GM12864 (cell line): Measurements from ENCODE around the gene TAF8.
A peak's percentile ranks its signal among the peaks of the same experiment; 100 is the strongest.

Experiments
- DNase-seq: peaks from one replicate; pipeline ENCODE4 v3.0.0-alpha.2; 2011; ENCODE audit warnings: low read depth
- H3K4me3 ChIP-seq: 2 replicates; pipeline ENCODE4 v1.5.1; 2011; ENCODE audit warnings: mild to moderate bottlenecking, low read depth, low read length, control low read depth
- CTCF ChIP-seq: IDR thresholded peaks from 2 replicates; pipeline ENCODE4 v1.5.1; 2011; ENCODE audit warnings: low read depth, mild to moderate bottlenecking, moderate library complexity, low read length, control low read depth, inconsistent platforms; ENCODE audit errors: missing control alignments

The TAF8 gene

GRCh38 chr6:42079941-42080464, 29.7 kb downstream of the TAF8 start:
- H3K4me3 ChIP-seq, result no peak overlapping the region
- TF ChIP-seq CTCF, result no peak
- DNase-seq, result no peak

- no peak for DNase-seq
- H3K4me3 ChIP-seq, result no peak overlapping the region
- TF ChIP-seq CTCF, result no peak
Measured at GRCh38 chr6:42083530-42083929, 33.2 kb downstream of the TAF8 start.

GRCh38 chr6:42084889-42085288, 34.6 kb downstream of the TAF8 start:
- no peak overlapping the region for H3K4me3 ChIP-seq
- TF ChIP-seq CTCF, result no peak
- no peak for DNase-seq

DNA sequence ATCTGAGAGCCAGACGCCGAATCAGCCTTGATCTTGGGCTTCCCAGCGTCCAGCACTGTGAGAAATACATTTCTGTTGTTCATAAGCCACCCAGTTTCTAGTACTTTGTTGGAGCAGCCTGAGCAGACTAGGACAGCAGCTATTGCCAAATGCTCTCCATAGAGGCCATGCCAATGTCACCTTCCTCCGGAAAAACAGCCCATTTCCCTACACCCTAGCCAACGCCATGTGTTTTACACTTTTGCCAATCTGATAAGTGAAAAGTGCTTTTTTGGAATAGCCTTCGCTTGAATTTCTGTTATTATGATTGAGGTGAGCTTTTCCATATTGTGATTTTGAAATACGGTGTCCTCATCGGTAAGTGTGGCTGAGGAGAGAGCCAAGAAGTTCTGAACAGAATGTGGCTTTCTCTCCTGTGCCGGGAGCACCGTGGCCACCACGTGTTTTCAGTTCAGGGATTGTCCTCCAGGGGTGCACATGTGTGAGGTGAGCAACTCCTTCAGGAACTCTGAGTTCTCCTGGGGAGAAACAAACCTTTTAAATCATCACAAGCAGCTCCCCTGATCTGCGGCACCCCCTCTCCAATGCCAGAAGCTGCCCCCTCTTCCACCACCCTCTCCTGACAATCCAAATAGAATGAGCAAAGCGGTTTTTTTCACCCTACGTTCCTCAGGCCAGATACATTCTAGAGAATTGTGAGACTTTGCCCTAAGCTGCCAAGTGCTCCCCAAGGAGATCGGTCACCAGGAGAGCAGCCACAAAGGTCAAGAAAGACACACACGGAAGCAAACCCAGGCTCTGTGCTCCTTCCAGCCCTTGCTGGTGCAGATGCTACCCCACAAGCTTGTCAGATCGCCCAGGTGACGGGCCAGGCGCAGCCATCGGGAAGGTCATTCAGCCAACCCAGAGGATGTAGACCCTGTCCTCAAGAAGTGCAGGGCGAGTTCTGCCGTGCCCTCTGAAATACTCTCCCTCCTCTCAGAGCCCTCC, 36.0 kb downstream of the TAF8 start:
- DNase-seq, result no peak
- TF ChIP-seq CTCF, result peak; percentile 7
- no peak overlapping the region for H3K4me3 ChIP-seq

DNA sequence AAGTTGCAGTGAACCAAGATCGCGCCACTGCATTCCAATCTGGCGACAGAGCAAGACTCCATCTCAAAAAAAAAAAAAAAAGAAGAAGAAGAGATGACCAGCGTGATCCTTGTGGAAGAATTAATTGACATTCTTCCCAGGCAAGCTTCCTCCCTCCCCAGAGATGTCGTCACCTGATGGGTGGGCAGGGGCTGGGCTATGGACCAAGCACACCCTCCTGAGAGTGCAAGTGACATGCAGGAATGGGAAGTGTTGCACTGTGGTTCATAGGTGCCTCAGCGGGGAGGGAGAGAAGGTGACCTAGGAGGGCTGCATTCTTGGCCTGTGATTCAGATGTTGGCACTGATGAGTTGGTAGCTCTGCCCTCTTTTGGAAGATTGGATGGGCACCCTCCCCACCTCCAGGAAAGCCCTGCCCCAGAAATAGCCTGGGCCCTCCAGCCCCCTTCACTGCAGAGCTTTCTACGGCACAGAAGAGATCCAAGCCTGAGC, 37.8 kb downstream of the TAF8 start:
- no peak for TF ChIP-seq CTCF
- no peak for DNase-seq
- H3K4me3 ChIP-seq, result no peak overlapping the region

DNA sequence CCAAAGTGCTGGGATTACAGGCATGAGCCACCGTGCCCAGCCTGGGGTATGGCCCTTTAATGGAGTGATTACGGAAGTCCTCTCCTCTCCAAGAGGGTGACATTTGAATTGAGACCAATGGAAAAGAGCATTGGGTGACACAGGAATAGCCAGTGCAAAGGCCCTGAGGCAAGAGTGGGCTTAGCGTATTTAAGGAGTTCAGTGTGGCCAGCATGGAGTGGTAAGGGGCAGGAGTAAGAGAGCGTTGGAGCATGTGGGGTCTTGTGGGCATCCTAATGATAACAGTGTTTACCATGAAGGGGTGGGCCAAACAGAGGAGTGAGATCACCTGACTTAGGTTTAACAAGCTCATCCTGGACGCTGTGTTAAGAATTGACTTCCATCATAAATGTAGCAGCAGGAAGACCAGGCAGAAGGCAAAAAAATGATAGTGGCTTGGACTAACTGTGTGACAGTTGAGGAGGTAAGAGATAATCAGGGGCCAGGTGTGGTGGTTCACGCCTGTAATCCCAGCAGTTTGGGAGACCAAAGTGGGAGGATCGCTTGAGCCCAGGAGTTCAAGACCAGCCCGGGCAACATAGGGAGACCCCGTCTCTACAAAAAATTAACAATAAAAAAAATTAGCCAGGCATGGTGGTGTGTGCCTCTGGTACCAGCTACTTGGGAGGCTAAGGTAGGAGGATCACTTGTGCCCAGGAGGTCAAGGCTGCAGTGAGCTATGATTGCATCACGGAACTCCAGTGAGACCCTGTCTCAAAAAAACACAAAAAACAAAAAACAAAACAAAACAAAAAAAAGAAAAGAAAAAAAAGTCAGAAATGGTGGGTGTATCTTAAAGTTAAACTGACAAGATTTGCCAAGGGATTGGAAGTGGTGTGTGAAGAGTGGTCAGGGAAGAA, 40.7 kb downstream of the TAF8 start:
- no peak for DNase-seq
- no peak for TF ChIP-seq CTCF
- no peak overlapping the region for H3K4me3 ChIP-seq
